SK-N-SH treated with all-trans-retinoic acid at 6 μM for 48 hours (cell line): ENCODE data around the gene CDK1.

Experiments
- ATAC-seq: fragments of 200-7000 bp; cut with Tn5 transposase; 3 replicates; pipeline ENCODE4 v1.9.1; 2020; ENCODE audit warnings: mild to moderate bottlenecking, moderate library complexity
- ARNTL ChIP-seq: fragments of 450-650 bp; formaldehyde crosslinking; IDR thresholded peaks from 2 replicates; pipeline ENCODE4 v1.5.0; 2020; ENCODE audit warnings: low read depth, mild to moderate bottlenecking, moderate library complexity, borderline replicate concordance
- CREB5 ChIP-seq: fragments of 250-450 bp; sonication (Bioruptor Pico); IDR thresholded peaks from 2 replicates; pipeline ENCODE4 v1.5.1; 2020; ENCODE audit warnings: low read depth, mild to moderate bottlenecking, moderate library complexity
- CSDC2 ChIP-seq: fragments of 250-450 bp; sonication (Bioruptor Pico); IDR thresholded peaks from 2 replicates; pipeline ENCODE4 v1.5.0; 2020; ENCODE audit warnings: mild to moderate bottlenecking, moderate library complexity
- CSRNP3 ChIP-seq: fragments of 250-450 bp; sonication (Bioruptor Pico); IDR thresholded peaks from 2 replicates; pipeline ENCODE4 v1.5.1; 2021; ENCODE audit warnings: mild to moderate bottlenecking, moderate library complexity
- GLIS3 ChIP-seq: fragments of 250-450 bp; sonication (Bioruptor Pico); IDR thresholded peaks from 2 replicates; pipeline ENCODE4 v1.5.0; 2020; ENCODE audit warnings: mild to moderate bottlenecking, moderate library complexity
- ISL1 ChIP-seq: fragments of 250-450 bp; sonication (Bioruptor Pico); IDR thresholded peaks from 2 replicates; pipeline ENCODE4 v2.1.2; 2022; ENCODE audit warnings: mild to moderate bottlenecking, moderate library complexity
- OSR1 ChIP-seq: fragments of 250-450 bp; sonication (Bioruptor Pico); IDR thresholded peaks from 2 replicates; pipeline ENCODE4 v1.8.0; 2022; ENCODE audit warnings: moderate library complexity, mild to moderate bottlenecking, inconsistent platforms
- PATZ1 ChIP-seq: fragments of 250-450 bp; sonication (Bioruptor Pico); IDR thresholded peaks from 2 replicates; pipeline ENCODE4 v1.8.0; 2020; ENCODE audit warnings: mild to moderate bottlenecking, moderate library complexity, borderline replicate concordance
- PPARA ChIP-seq: fragments of 250-450 bp; sonication (Bioruptor Pico); IDR thresholded peaks from 2 replicates; pipeline ENCODE4 v1.5.0; 2020; ENCODE audit warnings: mild to moderate bottlenecking, borderline replicate concordance
- RARB ChIP-seq: fragments of 250-450 bp; sonication (Bioruptor Pico); IDR thresholded peaks from 2 replicates; pipeline ENCODE4 v1.8.0; 2021; ENCODE audit warnings: mild to moderate bottlenecking, moderate library complexity
- SNAI2 ChIP-seq: fragments of 250-450 bp; sonication (Bioruptor Pico); IDR thresholded peaks from 2 replicates; pipeline ENCODE4 v1.5.0; 2020; ENCODE audit warnings: mild to moderate bottlenecking, moderate library complexity
- TOX ChIP-seq: fragments of 250-450 bp; sonication (Bioruptor Pico); IDR thresholded peaks from 2 replicates; pipeline ENCODE4 v1.8.0; 2021; ENCODE audit warnings: mild to moderate bottlenecking, moderate library complexity, borderline replicate concordance
- TSHZ2 ChIP-seq: fragments of 250-450 bp; sonication (Bioruptor Pico); IDR thresholded peaks from 2 replicates; pipeline ENCODE4 v1.5.0; 2020; ENCODE audit warnings: mild to moderate bottlenecking, moderate library complexity
- ZC3H10 ChIP-seq: fragments of 250-450 bp; sonication (Bioruptor Pico); IDR thresholded peaks from 2 replicates; pipeline ENCODE4 v1.5.1; 2021; ENCODE audit warnings: mild to moderate bottlenecking, moderate library complexity
- ZFP3 ChIP-seq: fragments of 250-450 bp; sonication (Bioruptor Pico); IDR thresholded peaks from 2 replicates; pipeline ENCODE4 v1.5.0; 2020; ENCODE audit warnings: mild to moderate bottlenecking, moderate library complexity
- ZFP30 ChIP-seq: fragments of 450-650 bp; formaldehyde crosslinking; IDR thresholded peaks from 2 replicates; pipeline ENCODE4 v1.5.0; 2022; ENCODE audit warnings: mild to moderate bottlenecking, moderate library complexity
- ZNF565 ChIP-seq: fragments of 450-650 bp; formaldehyde crosslinking; conservative IDR thresholded peaks from 2 replicates; pipeline ENCODE4 v1.5.0; 2020; ENCODE audit warnings: low read depth, mild to moderate bottlenecking, moderate library complexity
- ZNF70 ChIP-seq: fragments of 450-650 bp; formaldehyde crosslinking; IDR thresholded peaks from 2 replicates; pipeline ENCODE4 v1.5.0; 2020; ENCODE audit warnings: mild to moderate bottlenecking, moderate library complexity
- ZNF8 ChIP-seq: fragments of 450-650 bp; formaldehyde crosslinking; IDR thresholded peaks from 2 replicates; pipeline ENCODE4 v1.5.0; 2020; ENCODE audit warnings: mild to moderate bottlenecking, moderate library complexity

Gene CDK1

GRCh38 chr10:60735244-60735643, 43.0 kb upstream of the CDK1 start:
- no peak for ATAC-seq
- TF ChIP-seq TOX (CRISPR knock-in tag) (no peak), SNAI2 (CRISPR knock-in tag) (no peak), TSHZ2 (no peak), ZNF70 (CRISPR knock-in tag) (no peak), OSR1 (CRISPR knock-in tag) (no peak), CSRNP3 (CRISPR knock-in tag) (no peak), ZFP30 (CRISPR knock-in tag) (no peak), ZC3H10 (CRISPR knock-in tag) (no peak), CREB5 (CRISPR knock-in tag) (no peak), PATZ1 (CRISPR knock-in tag) (no peak), RARB (no peak), ISL1 (CRISPR knock-in tag) (no peak), ZFP3 (CRISPR knock-in tag) (no peak), ZNF8 (no peak), ZNF565 (CRISPR knock-in tag) (no peak), ARNTL (no peak), PPARA (no peak), GLIS3 (CRISPR knock-in tag) (no peak)
- TF ChIP-seq, all 23 proteins: peak for 0

GRCh38 chr10:60737242-60737641, 41.0 kb upstream of the CDK1 start:
- no peak for ATAC-seq
- TF ChIP-seq OSR1 (CRISPR knock-in tag) (no peak), GLIS3 (CRISPR knock-in tag) (no peak), RARB (no peak)

GRCh38 chr10:60739558-60739957, 38.7 kb upstream of the CDK1 start:
- peak; percentile 83 for TF ChIP-seq ISL1 (CRISPR knock-in tag)
- TF ChIP-seq ARNTL, result no peak

GRCh38 chr10:60742512-60742911, 35.8 kb upstream of the CDK1 start:
- no peak for ATAC-seq
- TF ChIP-seq CREB5 (CRISPR knock-in tag), result no peak
- no peak for TF ChIP-seq CSDC2
- TF ChIP-seq TOX (CRISPR knock-in tag), result no peak

More at GRCh38 chr10:60739558-60739957, 38.7 kb upstream of the CDK1 start:
- no peak for ATAC-seq
